GM18861 (cell line): ENCODE data around the gene ZNF514.
"Not testable (repeated sequence)": the region's sequence is repeated elsewhere in the genome, so short reads cannot be mapped to it uniquely, and the experiment has no call there.

Source experiments
- ATAC-seq: cut with Tn5 transposase; IDR thresholded peaks from one replicate; pipeline ENCODE4 v1.9.1; 2021; ENCODE audit not compliant: unreplicated experiment

ZNF514 gene

DNA sequence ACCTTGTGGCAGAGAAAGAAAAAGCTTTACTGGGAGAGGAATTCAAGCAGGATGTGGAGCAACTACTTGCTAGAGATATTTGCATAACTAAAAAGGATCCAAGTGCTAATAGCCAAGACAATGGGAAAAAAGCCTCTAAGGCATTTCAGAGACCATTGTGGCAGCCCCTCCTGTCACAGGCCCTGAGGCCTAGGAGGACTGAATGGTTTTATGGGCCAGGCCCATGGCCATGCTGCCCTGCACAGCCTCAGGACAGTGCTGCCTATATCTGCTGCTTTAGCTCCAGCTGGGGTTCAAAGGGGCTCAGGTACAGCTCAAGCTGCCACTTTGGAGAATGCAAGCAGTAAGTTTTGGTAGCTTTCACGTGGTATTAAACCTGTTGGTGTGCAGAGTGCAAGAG is 20.9 kb downstream of the ZNF514 start:
- no peak for ATAC-seq

DNA sequence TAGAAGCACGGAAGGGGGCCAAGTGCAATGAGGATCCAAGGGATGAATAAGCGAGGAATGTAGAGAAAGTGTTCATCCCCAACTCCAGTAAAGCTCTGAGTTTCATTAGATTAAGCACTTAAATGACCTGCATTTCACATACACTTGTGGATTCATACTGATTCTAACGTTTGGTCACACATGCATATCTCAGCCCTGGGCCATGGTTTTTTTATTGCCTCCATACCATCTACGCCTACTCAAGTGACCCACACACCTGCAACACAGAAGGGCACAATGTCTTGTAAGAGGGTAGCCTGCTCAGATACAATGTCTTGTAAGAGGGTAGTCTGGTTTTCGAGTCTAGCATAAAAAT is 37.5 kb downstream of the ZNF514 start:
- ATAC-seq: no peak

DNA sequence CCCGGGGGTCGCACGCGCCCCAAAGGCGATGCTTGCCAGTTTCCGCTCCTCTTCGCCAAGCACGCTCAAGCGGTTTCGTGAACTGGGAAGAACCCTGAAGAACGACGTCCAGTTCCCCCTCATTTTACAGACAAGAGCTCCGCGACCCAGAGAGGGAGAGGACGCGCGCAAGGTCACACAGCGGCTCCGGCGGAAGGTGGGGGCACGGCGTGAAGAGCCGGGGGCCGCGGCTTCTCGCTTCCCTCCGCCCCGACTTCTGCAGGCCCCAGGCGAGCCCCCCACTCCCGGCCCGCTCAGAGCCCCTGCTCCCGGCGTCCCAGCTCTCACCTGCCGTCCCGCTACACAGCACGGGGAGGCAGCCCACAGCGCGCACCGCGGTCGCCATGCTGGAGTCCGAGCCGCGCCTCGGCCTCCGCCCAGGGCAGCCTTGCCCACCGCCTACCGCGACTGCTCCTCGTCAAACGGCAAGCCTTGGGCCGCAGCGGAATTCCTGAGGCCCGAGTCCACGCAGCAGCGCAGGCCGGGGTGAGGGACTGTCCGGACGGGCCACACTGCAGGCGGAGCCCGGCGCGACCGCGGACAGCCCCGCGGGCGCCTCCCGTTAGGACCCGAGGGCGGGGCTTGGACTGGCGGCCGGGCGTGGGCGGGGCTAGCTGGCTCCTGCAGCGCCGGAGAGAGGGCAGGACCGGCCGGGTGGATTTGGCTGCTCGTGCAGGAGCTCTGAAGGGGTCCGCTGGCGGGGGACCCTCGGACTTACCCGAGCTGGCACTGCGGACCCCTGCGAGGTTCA is 38.0 kb downstream of the ZNF514 start, which contains the start of gene MRPS5:
TSS of gene MRPS5 (minus strand) at position 402 of the 790 bp plus-strand sequence. CDS start at position 385, 17 bp downstream.
- peak; percentile 91 for ATAC-seq

DNA sequence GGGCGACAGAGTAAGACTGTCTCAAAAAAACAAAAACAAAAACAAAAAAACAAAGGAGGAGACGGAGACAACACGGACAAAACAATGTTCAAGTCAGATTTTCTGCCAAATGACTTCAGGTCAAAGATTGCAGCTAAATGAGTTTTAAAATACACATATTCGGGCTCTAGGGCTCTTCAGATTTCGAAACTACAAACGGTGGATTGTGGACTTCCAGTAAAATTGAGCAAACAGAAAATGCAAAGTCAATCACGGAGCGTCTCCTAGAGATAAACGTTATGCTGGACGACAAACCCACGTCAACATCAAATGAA is 38.6 kb downstream of the ZNF514 start:
- ATAC-seq: no peak

DNA sequence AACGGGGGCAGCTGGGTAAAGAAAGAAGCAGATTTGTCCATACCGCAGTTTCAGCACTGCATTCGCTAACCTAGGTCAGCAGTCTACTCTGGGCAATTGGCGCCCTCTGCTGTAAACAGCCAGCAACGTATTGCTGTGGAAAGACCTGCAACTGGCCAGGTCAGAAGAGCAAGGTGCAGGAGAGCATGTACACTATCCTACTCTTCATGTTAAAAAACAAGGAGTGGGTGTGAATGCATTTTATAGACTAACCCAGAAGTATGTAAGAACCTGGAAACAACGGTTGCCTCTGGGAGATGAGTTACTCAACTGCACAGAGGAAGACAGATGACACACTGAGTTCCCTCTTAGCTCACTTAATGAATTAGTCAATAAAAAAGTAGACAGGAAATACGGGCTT is 44.2 kb downstream of the ZNF514 start:
- ATAC-seq: peak; percentile 97

DNA sequence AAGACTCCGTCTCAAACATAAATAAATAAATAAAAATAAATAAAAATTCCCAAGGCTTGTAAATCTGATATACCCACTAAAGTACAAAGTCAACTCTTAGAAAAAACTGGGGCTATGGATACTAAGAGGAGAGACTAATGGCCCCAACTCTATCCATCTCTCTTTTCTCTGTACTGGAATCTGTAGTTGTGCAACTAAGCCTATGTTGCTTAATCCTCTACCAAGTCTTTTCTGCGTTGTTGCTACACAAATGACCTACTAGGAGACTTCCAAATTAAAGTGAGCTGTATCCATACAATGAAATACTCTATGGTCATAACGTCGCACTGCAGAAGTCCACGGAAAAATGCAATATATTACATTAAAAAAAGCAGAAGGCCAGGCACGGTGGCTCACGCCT is 46.2 kb downstream of the ZNF514 start:
- no peak for ATAC-seq

DNA sequence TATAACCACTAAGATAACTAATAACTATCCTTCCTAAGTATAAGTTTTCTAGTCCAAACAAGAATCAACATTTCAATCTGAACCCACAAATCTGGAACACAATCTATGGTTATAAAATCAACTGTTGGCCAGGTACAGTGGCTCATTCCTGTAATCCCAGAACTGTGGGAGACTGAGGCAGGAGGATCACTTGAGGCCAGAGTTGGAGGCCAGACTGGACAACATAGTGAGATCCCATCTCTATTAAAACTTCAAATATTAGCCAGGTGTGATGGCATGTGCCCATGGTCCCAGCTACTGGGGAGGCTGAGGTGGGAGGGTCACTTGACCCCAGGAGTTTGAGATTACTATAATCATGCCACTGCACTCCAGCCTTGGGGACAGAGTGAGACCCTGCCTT is 49.3 kb downstream of the ZNF514 start:
- no peak for ATAC-seq

DNA sequence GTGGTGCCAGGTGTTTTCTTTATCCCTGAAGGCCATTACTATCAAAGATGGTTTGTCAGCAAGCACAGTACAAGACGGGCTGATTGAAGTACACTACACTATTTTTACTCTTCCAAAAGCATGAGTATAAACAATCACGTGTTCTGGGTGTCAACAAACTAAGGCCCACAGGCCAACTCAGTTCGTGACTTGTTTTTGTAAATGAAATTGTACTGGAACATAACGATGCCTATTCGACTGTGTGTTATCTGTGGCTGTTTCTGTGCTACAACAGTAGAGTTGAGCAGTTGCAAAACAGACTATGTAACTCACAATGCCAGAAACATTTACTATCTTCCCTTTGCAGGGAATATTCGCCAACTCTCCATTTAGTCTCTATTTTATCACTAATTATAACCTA is 50.4 kb downstream of the ZNF514 start:
- no peak for ATAC-seq

DNA sequence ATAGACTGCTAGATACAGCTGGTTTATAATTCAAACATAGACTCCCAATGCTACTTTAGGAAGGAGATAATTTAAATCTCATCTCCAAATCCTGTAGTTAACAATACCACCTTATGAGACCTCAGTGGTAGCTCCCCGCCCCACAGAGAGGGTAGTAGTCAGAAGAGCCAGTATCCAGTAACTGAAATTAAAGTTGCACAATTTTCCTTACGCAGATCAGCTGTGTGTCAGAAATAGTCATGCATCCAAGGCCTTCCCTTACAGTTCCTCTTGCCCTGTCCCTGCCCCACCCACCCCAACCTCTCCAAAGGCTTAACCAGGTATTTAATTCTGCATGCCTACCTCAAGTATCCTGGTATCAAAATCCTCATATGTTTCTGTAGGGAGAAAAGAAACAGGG is 53.6 kb downstream of the ZNF514 start:
- ATAC-seq: no peak

DNA sequence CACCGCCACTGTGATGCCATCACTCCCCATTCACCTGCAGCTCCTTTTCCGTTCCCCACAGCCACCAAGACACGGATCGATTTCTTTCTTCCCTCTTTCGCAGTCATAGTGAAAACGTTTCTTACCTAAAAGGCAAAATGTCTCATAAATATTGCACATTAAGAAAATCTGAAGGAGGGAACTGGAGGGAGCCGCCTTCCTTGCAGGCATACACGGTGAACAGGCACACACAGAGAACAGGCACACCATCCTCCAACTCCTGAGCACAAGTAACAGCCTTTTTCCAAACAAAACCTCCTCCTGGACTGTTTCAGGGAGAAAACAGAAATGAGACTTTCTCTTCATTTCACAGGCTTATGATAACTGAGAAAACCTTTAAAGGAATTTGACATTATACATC is 55.0 kb downstream of the ZNF514 start:
- ATAC-seq: no peak

DNA sequence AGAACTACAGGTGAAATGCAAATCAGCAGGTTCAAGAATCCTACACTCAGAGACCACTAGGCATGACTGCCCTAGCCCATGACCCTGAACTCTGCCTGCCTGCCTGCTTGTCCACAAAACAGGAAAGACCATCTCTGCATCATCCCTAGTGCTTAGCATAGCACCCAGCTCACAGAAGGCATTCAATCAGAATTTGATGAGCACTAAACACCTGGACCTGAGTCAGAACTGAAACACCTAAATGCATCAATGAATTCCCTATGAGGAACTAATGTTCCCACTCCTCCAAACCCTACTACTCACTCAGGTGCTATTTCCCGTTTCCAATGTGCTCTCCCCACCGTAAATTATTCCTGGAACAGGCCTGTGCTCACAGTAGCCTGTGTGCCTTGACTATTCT is 59.7 kb downstream of the ZNF514 start:
- ATAC-seq: no peak

DNA sequence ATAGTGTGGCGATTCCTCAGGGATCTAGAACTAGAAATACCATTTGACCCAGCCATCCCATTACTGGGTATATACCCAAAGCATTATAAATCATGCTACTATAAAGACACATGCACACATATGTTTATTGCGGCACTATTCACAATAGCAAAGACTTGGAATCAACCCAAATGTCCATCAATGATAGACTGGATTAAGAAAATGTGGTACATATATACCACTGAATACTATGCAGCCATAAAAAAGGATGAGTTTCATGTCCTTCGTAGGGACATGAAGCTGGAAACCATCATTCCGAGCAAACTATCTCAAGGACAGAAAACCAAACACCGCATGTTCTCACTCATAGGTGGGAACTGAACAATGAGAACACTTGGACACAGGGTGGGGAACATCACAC is 61.4 kb downstream of the ZNF514 start:
- not testable (repeated sequence) for ATAC-seq
